ENCODE data around the gene ADGRG1. TPM values are rescaled to one million over a fixed set of nuclear protein-coding genes. Genes with fewer than 3 reads are reported as not detected.
"Not testable (repeated sequence)": the region's sequence is repeated elsewhere in the genome, so short reads cannot be mapped to it uniquely, and the experiment has no call there.

ADGRG1 gene
- 10 to 100 TPM; 35.8 to 51.4 (median 38.6) TPM for polyA plus RNA-seq

GRCh38 chr16:57628008-57628781 is at the start of gene ADGRG1:
Gene ADGRG1, plus strand, starts transcription at chr16:57628630. Its CDS starts 21,658 bp downstream, at chr16:57650288.
- 16 to 46% (median 18%) methylated on average over 29 to 32 of the region's 32 CpGs for WGBS, 3 donors
- no peak within 1 kb of the TSS for H3K27ac ChIP-seq (ENCODE audit: low read depth, low read length)

GRCh38 chr16:57579361-57579665 is 49.1 kb upstream of the ADGRG1 start:
- WGBS, 3 donors = 52 to 73% (median 71%) methylated on average over 2 of the region's 2 CpGs
- H3K27ac ChIP-seq (ENCODE audit: low read depth, low read length) = no peak overlapping the region

DNA sequence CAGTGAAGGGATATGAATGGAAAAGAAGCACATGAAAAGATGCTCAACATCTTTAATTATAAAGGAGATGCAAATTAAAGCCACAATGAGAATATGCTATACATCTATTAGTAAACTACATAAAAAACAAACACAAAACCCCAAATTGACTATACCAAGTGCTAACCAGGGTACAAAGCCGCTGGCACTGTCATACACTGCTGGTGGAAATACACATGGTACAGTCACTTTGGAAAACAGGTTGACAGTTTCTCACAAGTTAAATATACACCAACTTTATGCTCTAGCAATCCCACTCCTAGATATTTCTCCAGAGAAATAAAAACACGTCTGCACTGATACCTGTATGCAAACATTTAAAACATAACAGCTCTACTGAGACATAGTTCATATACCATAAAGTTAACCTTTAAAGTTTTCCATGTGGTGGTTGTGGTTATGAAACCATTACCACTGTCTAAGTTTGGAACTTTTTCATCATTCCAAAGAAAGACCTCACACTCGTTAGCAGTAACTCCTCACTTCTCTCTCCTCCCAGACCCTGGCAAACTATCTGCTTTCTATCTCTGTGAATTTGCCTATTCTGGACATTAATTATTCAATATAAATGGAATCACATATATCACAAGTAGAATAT is 43.3 kb upstream of the ADGRG1 start:
- no peak overlapping the region for H3K27ac ChIP-seq (ENCODE audit: low read depth, low read length)
- 35 to 55% (median 53%) methylated on average over 3 of the region's 3 CpGs for WGBS, 3 donors

DNA sequence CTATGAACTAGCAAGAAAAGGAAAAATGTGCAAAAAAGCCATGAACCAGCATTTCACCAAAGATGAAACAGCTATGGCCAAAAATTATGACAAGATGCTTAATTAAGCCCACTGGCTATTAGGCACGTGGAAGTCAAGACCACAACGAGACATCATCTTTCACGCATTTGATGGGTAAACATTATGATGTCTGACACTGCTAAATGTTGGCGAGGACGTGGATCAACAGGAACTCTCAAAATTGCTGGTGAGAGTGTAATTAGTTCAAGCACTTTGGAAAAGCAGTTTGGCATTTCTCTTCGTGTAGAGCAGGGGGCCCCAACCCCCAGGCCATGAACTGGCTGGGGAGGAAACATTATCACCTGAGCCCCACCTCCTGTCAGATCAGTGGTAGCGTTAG is 39.6 kb upstream of the ADGRG1 start:
- no peak overlapping the region for H3K27ac ChIP-seq (ENCODE audit: low read depth, low read length)
- 78 to 85% (median 80%) methylated on average over 7 of the region's 7 CpGs for WGBS, 3 donors

- H3K27ac ChIP-seq (ENCODE audit: low read depth, low read length) = no peak overlapping the region
- 89 to 95% (median 94%) methylated on average over 7 of the region's 7 CpGs for WGBS, 3 donors
Measured at GRCh38 chr16:57589374-57589773, 39.1 kb upstream of the ADGRG1 start.

DNA sequence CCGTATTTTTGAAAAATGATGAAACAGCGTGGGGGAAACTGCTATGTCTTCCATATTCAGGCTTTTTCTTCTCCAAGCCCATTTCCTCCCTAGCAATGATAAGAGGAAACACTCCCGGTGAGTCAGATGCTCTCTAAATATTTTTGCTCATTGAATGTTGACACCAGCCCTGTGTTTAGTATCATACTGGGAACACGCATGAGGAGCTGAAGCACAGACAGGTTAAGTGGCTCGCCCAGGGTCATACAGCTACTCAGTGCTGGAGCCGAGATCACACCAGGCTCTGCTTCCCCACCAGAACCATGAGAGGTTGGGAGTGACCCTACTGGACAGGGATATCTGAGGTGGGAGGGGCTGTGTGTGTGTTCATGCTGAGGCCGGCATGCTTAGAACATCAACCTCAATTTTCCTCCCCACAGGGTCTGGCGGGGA is 37.8 kb upstream of the ADGRG1 start:
- 30 to 67% (median 31%) methylated on average over 8 of the region's 8 CpGs for WGBS, 3 donors
- no peak overlapping the region for H3K27ac ChIP-seq (ENCODE audit: low read depth, low read length)

DNA sequence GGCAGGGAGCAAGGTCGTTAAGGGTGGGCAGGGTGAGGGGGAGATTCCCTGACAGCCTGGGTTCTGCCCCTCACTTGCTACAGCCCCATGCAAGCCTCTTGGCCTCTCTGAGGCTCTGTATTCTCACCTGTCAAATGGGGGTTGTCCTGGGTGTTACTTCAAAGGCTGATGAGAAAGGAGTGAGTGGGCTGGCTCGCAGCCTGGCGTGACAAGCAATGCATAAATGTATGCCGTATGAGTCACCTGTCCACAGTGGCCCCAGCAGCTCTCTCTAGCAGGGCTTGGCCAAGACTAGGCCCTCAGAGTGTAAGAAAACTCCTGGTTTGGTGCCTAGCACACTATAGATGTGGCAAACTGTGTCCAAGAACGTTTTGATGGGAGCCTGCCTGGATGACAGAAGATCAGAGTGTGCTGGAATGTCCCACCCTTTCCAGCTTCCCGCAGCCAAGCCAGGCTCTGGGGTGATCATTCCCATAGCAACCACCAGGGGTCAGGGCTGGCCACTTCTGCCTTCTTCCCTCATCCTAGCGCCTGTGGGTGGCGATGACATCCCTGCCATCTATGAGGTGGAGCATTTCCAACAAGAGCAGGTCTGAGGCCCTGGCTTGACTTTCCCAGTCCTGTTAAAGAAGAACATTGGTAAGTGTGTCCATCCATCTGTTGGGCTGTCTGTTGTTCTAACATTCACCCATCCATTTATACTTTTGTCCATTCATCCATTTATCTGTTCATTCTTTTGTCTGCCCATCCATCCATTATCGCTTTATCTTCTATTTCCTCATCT is 37.2 kb upstream of the ADGRG1 start:
- H3K27ac ChIP-seq (ENCODE audit: low read depth, low read length) = no peak overlapping the region
- 18 to 20% (median 20%) methylated on average over 9 of the region's 9 CpGs for WGBS, 3 donors

GRCh38 chr16:57591870-57592485 is 36.5 kb upstream of the ADGRG1 start:
- H3K27ac ChIP-seq (ENCODE audit: low read depth, low read length) = no peak overlapping the region
- 67 to 74% (median 68%) methylated on average over 7 of the region's 7 CpGs for WGBS, 3 donors

DNA sequence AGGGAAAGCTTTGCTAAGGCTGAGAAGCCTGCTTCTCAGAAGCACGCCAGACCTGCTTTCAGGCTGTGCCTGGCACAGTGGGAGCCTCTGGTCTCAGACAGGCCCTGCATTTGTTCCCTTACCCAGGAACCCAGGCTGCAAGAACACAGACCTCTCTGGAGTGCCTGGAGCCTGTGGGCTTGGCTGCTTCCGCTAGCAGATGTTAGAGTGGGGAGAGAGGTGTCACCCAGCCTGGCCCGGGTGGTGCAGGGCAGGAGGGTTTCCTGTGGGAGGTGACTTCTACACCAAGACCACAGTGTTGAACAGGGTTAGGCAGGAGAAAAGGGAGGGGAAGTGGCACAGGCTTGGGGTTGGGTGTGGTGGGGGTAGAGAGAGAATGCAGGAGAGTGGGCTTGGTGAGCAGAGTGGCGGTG is 35.8 kb upstream of the ADGRG1 start:
- 32 to 70% (median 33%) methylated on average over 4 of the region's 4 CpGs for WGBS, 3 donors
- H3K27ac ChIP-seq (ENCODE audit: low read depth, low read length) = no peak overlapping the region

DNA sequence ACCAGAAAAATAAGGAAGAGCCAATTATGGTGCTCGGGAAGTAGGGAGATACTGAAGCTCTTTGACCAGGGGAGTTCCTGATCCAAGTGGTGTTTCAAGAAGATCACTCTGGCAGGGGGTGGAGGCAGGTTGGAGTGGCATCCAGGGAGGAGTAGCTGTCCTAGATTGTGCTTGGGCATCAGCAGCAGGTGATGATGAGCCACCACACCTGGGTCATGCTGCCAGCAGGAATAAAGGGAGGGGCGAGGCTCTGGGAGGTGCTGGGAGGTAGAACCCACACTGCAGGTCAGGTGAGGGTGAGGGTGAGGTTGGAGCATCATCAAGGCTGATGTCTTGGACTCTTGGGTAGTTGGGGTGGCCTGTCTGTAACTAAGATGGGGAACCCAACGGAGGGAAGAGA is 35.4 kb upstream of the ADGRG1 start:
- WGBS, 3 donors = 68 to 74% (median 73%) methylated on average over 3 of the region's 3 CpGs
- no peak overlapping the region for H3K27ac ChIP-seq (ENCODE audit: low read depth, low read length)

DNA sequence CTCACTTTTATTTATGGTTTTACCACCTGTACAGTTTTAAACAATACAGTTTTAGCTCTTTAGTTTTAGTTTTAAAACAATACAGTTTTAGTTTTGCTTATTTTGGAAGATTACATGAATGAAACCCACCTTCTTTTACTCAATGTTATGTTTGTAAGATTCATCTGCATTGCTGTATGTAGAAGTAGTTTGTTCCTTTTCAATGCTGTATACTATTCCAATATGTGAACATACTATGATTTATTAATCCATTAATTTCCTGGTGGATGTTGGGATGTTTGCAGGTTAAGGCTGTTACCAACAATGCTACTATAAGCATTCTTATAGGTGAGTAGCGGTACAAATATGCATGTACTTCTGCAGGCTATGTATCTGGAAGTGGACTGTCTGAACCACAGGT is 34.4 kb upstream of the ADGRG1 start:
- H3K27ac ChIP-seq (ENCODE audit: low read depth, low read length) = no peak overlapping the region
- 92 to 98% (median 97%) methylated on average over 1 of the region's 1 CpG for WGBS, 3 donors

DNA sequence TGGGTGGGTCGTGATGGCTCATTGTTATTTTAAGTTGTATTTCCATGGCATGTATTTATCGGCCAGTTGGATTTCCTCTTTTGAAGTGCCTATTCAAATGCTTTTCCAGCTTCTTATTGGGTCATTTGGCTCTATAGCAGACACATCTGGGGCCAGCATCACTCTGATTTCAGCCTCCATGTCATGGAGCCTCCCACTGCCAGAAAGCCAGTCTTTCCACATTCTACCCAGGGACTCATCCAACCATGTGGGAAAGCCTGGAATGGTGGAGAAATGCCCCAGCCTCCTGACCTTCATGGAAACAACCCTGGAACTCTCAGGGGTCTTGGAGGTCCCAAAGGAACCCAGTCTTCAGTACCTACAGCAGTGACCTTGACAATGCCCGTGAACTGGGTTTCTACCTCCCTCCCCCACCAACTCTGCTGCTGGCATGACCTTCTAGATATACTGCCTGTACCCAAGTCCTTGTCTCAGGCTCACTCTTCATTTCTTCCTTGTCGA is 33.8 kb upstream of the ADGRG1 start:
- no peak overlapping the region for H3K27ac ChIP-seq (ENCODE audit: low read depth, low read length)
- 67 to 75% (median 67%) methylated on average over 4 of the region's 4 CpGs for WGBS, 3 donors

GRCh38 chr16:57596234-57596633 is 32.2 kb upstream of the ADGRG1 start:
- 68 to 85% (median 79%) methylated on average over 4 of the region's 4 CpGs for WGBS, 3 donors

GRCh38 chr16:57598437-57598836 is 30.0 kb upstream of the ADGRG1 start:
- H3K27ac ChIP-seq (ENCODE audit: low read depth, low read length) = no peak overlapping the region

More at GRCh38 chr16:57596234-57596633, 32.2 kb upstream of the ADGRG1 start:
- H3K27ac ChIP-seq (ENCODE audit: low read depth, low read length) = not testable (repeated sequence)

DNA sequence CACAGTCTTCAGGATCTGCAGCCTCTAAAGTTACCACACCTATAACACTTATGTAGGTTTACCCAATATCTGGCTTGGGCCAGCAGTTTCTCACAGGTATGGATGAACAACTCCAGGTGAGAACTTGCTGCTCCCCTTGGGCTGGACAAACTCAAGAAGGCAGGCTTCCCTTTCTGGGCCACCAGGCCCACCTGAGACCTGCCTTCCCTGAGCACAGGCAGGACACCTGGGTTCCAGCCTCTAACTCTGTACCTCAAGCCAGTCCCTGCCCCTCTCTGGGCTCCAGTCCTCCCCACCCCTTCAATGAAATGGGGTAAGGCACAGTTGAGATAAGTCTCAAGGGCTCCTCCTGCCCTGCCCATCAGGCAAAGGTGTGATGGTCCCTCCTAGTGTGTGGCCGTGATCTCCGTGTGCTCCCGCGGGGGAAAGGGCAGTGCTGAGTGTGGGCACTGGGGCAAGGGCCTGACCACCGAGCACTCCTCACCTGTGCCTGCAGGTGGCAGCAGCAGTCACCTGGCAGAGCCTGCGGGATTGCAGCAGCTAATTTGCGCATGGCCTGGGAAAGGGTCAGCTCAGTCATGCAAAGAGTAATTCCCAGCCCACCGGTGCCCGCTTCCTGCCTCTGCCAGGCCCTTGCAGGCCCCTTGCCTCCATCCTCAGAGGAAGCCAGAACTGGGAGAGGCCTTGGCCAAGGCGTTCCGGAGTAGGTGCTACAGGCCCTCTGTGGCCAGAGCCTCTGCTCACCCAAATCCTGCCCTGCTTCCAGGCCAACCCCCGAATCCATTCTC is 28.2 kb upstream of the ADGRG1 start:
- WGBS, 3 donors = 17 to 26% (median 19%) methylated on average over 12 of the region's 12 CpGs
- H3K27ac ChIP-seq (ENCODE audit: low read depth, low read length) = no peak overlapping the region

GRCh38 chr16:57600952-57601580 is 27.4 kb upstream of the ADGRG1 start:
- H3K27ac ChIP-seq (ENCODE audit: low read depth, low read length) = no peak overlapping the region
- 74 to 81% (median 75%) methylated on average over 2 of the region's 2 CpGs for WGBS, 3 donors

DNA sequence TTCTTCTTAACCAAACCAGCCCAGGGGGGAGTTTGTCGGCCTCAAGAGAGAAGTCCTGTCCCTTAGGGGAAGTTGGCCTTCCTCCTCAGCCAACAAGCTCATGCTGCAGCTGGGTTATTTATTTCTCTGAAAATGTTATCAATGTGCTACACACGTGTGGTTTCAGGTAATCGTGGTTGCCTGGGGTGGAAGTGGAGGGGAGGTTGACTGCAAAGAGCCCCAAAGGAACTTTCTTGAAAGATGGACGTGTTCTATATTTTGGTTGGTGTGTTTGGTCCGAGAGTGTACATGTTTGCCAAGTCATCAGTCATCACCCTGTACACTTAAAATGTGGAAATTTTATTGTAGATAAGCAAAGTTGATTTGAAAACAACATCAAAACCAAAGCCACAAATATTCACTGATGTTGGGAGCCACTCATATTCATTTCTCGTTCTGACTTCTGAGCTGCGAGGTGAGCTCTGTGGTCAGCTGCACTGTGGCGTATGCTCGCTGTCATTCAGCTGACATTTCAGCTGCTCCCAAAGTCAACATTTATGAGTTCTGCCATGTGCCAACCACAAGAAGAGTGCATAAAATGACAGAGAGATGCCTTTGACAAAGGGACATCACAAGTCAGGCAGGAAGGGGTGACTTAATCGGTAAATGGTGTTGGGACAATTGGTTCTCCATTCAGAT is 26.5 kb upstream of the ADGRG1 start:
- 33 to 50% (median 48%) methylated on average over 10 of the region's 10 CpGs for WGBS, 3 donors
- no peak overlapping the region for H3K27ac ChIP-seq (ENCODE audit: low read depth, low read length)

Measured in adipose tissue (tissue), 3 donors.